NB4 (cell line): ENCODE results near the gene FNBP1L.

ENCODE experiments used
- DNase-seq: peaks from one replicate; pipeline ENCODE4 v3.0.0; 2010; ENCODE audit warnings: low read depth
- H3K4me3 ChIP-seq: one replicate; pipeline ENCODE4 v1.5.1; 2011; ENCODE audit warnings: mild to moderate bottlenecking, low read depth, low read length, moderate library complexity
- MYC ChIP-seq: IDR thresholded peaks from 2 replicates; pipeline ENCODE4 v1.6.1; 2011; ENCODE audit warnings: low read depth, low read length
- POLR2A ChIP-seq: IDR thresholded peaks from 2 replicates; pipeline ENCODE4 v1.6.1; 2011; ENCODE audit warnings: mild to moderate bottlenecking; ENCODE audit not compliant: insufficient read length; ENCODE audit errors: extremely low read depth
- TF ChIP-seq, protein P1 (sequence below): IDR thresholded peaks from 2 replicates; pipeline ENCODE4 v1.6.1; 2011; ENCODE audit warnings: low read depth, low read length
- TF ChIP-seq, protein P2 (sequence below): IDR thresholded peaks from one replicate; pipeline ENCODE4 v1.5.1; 2012; ENCODE audit warnings: low read depth, low read length

The FNBP1L gene

DNA sequence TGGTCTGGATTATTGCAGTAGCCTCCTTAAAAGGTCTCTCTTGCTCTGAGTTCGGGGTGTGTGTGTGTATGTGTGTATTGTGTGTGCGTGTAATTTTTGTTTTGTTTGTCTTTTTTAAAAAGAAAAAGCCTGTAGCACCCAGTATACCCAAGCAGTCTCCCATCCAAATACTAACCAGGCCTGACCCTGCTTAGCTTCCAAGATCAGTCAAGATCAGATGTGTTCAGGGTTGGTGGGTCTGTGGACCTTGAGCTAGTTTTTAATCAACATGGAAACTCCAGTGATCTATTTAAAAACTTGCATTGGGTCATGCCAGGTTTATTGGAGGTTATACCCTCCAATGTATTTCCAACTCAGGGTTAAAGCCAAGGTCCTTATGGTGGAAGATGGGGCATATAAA is 40.3 kb downstream of the FNBP1L start:
- no peak for DNase-seq
- no peak overlapping the region for H3K4me3 ChIP-seq
- no peak for TF ChIP-seq MYC
- TF ChIP-seq POLR2A: no peak
- TF ChIP-seq, protein P1, sequence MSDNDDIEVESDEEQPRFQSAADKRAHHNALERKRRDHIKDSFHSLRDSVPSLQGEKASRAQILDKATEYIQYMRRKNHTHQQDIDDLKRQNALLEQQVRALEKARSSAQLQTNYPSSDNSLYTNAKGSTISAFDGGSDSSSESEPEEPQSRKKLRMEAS: no peak
- TF ChIP-seq, protein P2, sequence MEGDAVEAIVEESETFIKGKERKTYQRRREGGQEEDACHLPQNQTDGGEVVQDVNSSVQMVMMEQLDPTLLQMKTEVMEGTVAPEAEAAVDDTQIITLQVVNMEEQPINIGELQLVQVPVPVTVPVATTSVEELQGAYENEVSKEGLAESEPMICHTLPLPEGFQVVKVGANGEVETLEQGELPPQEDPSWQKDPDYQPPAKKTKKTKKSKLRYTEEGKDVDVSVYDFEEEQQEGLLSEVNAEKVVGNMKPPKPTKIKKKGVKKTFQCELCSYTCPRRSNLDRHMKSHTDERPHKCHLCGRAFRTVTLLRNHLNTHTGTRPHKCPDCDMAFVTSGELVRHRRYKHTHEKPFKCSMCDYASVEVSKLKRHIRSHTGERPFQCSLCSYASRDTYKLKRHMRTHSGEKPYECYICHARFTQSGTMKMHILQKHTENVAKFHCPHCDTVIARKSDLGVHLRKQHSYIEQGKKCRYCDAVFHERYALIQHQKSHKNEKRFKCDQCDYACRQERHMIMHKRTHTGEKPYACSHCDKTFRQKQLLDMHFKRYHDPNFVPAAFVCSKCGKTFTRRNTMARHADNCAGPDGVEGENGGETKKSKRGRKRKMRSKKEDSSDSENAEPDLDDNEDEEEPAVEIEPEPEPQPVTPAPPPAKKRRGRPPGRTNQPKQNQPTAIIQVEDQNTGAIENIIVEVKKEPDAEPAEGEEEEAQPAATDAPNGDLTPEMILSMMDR: no peak

DNA sequence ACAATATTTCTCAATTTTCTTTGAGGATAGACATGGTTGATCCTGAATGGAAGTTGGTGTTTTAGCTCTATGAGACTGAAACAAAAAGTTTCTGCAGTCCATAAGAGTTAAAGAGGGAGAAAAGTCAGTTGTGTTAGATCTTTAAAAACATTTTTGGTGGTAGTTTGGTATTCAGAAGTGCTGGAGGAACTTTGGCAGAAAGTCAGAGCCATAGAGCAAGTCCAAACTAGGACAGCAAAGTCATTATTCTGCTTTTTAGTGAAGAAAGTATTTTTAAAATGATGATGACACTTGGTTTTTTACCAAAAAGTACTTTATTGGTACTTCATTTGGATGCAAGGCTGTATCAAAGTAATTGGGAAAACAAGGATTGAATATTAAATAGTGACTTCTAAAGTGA is 41.8 kb downstream of the FNBP1L start:
- TF ChIP-seq MYC: no peak
- no peak overlapping the region for H3K4me3 ChIP-seq
- DNase-seq: no peak

DNA sequence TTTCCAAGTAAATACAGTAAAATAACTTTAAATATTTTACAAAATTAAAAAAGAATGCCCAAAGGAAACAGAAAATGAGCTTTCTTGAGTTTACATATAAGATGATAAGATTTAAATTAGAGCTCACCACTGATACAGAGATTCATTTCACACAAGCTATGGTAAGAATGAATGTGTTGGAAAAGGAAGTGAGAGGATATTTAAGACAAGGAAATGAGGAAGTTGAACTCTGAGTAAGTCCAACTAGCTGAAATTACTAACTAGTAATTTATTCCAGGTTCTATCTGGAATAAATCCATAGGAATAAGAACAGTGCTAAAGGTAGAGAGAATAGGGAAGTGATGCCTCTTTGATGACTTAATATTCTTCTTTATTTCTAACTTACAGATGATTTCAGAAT is 42.4 kb downstream of the FNBP1L start:
- TF ChIP-seq, protein P1: no peak
- TF ChIP-seq, protein P2: no peak
- TF ChIP-seq POLR2A (no peak), MYC (no peak)
- no peak for DNase-seq
- no peak overlapping the region for H3K4me3 ChIP-seq

DNA sequence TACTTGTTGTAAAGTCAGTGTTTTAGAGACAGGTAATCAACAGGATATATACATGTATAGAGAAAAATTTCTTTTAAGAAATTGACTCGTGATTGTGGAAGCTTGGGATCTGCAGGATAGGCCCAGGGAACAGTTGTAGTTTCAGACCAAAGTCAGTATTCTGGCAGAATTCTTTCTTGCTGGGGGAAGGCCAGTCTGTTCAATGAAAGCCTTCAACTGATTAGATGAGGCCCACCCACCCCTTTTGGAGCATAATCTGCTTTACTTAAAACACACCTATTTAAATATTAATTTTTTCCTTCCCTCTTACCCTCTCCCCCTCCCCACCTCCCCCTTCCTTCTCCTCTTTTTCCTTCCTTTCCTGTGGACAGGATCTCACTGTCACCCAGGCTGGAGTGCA is 48.0 kb downstream of the FNBP1L start:
- TF ChIP-seq, protein P2: no peak
- TF ChIP-seq MYC: no peak
- TF ChIP-seq, protein P1: no peak
- no peak for TF ChIP-seq POLR2A
- DNase-seq: no peak
- H3K4me3 ChIP-seq: no peak overlapping the region

DNA sequence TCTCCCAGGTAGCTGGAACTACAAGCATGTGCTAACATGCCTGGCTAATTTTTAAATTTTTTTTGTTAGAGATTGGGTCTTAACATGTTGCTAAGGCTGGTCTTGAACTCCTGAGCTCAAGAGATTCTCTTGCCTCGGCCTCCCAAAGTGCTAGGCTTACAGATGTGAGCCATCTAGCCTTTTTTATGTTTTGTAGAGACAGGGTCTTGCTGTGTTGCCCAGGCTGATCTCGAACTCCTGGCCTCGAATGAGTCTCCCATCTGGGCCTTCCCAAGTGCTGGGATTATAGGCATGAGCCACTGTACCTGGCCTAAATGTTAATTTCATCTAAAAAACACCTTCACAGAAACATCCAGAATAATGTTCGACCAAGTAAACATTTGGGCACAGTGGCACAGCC is 48.6 kb downstream of the FNBP1L start:
- no peak for DNase-seq
- TF ChIP-seq POLR2A (no peak), MYC (no peak)
- TF ChIP-seq, protein P2: no peak
- TF ChIP-seq, protein P1: no peak
- H3K4me3 ChIP-seq: no peak overlapping the region

DNA sequence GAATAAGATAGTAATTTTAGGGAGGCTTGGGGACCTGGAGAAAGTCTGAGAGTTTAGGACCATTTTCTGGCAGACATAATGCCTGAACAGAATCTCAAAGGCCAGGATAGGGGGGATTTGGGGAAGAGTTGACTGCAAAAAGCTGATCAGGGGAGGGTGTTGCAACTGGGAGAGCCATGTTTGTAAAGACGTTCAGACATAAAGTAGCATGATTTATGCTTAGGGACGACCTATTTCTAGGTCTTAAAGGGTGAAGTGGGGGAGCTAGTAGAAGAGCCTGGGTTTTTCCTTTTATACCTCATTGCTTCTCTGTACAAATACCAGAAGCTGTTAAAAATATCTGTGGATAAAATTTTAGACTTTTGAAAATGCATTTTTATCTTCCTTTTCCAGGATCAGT is 51.2 kb downstream of the FNBP1L start:
- H3K4me3 ChIP-seq: no peak overlapping the region
- TF ChIP-seq MYC: no peak
- no peak for TF ChIP-seq POLR2A
- TF ChIP-seq, protein P1: no peak
- TF ChIP-seq, protein P2: no peak

More for the DNA sequence above, 51.2 kb downstream of the FNBP1L start:
- no peak for DNase-seq
